CD4-positive, alpha-beta T cell (primary cell): ENCODE measurements around the gene TBATA. TPM values are rescaled to one million over a fixed set of nuclear protein-coding genes. Genes with fewer than 3 reads are reported as not detected.

Experiments used
- ATAC-seq: fragments of 200-7000 bp; cut with Tn5 transposase; one replicate; pipeline ENCODE4 v1.10.0; 2022; ENCODE audit warnings: mild to moderate bottlenecking; ENCODE audit not compliant: poor library complexity
- CTCF ChIA-PET: fragments of 350-600 bp; sonication (Branson Sonifier 250); formaldehyde crosslinking; loops from one replicate; lab custom pipeline; 2021; ENCODE audit warnings: antibody characterized with exemption, inconsistent platforms; lab: Charles Lee
- POLR2A ChIA-PET: fragments of 350-600 bp; sonication (Branson Sonifier 250); formaldehyde crosslinking; loops from one replicate; lab custom pipeline; 2021; ENCODE audit warnings: antibody characterized with exemption, inconsistent platforms; lab: Charles Lee
- DNase-seq, 14 experiments: peaks; one replicate each; pipeline ENCODE4 v3.0.0-alpha.2; 2013 to 2020; ENCODE audit warnings: mixed read lengths in 2 of 14
- H3K27ac ChIP-seq, 2 donors: one replicate each; pipeline versions ENCODE4 v1.5.1 to v1.7.0; 2013; ENCODE audit warnings: low read length in 2 of 2, low read depth in 1 of 2, mild to moderate bottlenecking in 1 of 2
- H3K27me3 ChIP-seq, 2 experiments: 1 replicate in 1 of 2; 2 replicates in 1 of 2; pipeline versions ENCODE4 v1.6.1 to v1.7.0; 2013; ENCODE audit warnings: low read length in 2 of 2, control low read depth in 1 of 2, mild to moderate bottlenecking in 1 of 2, moderate library complexity in 1 of 2; ENCODE audit not compliant: insufficient read depth in 2 of 2, control insufficient read depth in 1 of 2
- H3K36me3 ChIP-seq: one replicate; pipeline ENCODE4 v1.6.1; 2013; ENCODE audit warnings: low read length, control low read depth; ENCODE audit not compliant: insufficient read depth
- H3K4me1 ChIP-seq: one replicate; pipeline ENCODE4 v1.6.1; 2013; ENCODE audit warnings: low read length, control low read depth; ENCODE audit not compliant: insufficient read depth
- H3K4me3 ChIP-seq: one replicate; pipeline ENCODE4 v1.5.1; 2013; ENCODE audit warnings: mild to moderate bottlenecking, low read length, moderate library complexity
- H3K9me3 ChIP-seq, 2 experiments: 1 replicate in 1 of 2; 2 replicates in 1 of 2; pipeline versions ENCODE4 v1.6.1 to v1.7.0; 2013; ENCODE audit warnings: low read length in 2 of 2, mild to moderate bottlenecking in 2 of 2, control low read depth in 1 of 2, moderate library complexity in 1 of 2; ENCODE audit not compliant: control insufficient read depth in 1 of 2, insufficient read depth in 1 of 2
- H3K27ac Mint-ChIP-seq: one replicate; pipeline ENCODE4 v1.8.0; 2020; ENCODE audit warnings: mixed read lengths
- H3K27me3 Mint-ChIP-seq: one replicate; pipeline ENCODE4 v1.8.0; 2021; ENCODE audit warnings: mixed read lengths
- H3K36me3 Mint-ChIP-seq: one replicate; pipeline ENCODE4 v1.8.0; 2021; ENCODE audit warnings: low read depth, mixed read lengths
- H3K4me1 Mint-ChIP-seq: one replicate; pipeline ENCODE4 v1.8.0; 2021; ENCODE audit warnings: low read depth, mixed read lengths
- H3K4me3 Mint-ChIP-seq: one replicate; pipeline ENCODE4 v1.8.0; 2020; ENCODE audit warnings: mild to moderate bottlenecking, mixed read lengths
- H3K9me3 Mint-ChIP-seq: one replicate; pipeline ENCODE4 v1.8.0; 2020; ENCODE audit warnings: mixed read lengths
- intact Hi-C, 2 experiments: fragments of 100-400 bp; cut with DNase I in 1 of 2; cut with micrococcal nuclease in 1 of 2; formaldehyde crosslinking; loops; one replicate each; pipeline versions ENCODE4 v1.15.1 to v1.9.0; 2023 to 2025; cut with DNase I, micrococcal nuclease
- total RNA-seq, 174 experiments: library from RNA in 2 of 174; stranded (reverse) in 2 of 174; gene quantifications; one replicate each; pipeline ENCODE4 v1.2.3 and lab custom pipeline; 2021 to 2026
- TF ChIP-seq, protein P1 (sequence below): fragments of 200-600 bp; IDR thresholded peaks from one replicate; pipeline ENCODE4 v1.8.0; 2022; ENCODE audit warnings: antibody characterized with exemption, mild to moderate bottlenecking

Gene TBATA
- total RNA-seq, 2 experiments from 2014 or later = not detected

DNA sequence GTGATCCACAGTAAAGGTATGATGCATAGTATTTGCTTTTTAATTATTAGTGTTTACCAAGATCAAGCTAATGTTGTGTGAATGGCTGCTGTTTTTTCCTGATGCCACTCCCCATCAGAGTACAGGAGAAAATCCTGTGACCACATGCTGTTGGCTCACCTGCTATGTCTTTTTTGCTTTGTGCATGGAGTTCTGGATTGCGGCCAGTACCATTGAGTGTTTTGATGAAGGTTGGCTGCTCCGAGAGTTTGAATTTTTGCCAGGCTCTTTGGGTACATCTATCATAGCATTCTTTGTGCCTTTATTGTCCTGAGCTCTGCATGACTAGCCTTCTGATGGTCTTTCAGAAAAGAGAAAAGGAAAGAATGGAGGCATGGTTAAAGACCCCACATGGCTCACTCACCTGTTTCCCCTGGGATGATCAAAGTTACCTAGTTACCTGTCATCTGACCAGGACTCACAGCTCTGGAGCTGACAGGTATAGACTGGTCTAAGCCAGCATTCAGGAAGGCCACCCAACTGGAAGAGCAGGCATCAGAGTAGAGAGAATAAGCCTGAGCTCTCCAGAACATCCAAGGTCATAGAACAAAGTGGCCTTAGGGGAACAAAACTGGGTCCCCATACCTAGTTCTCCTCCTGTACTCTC is 18.7 kb upstream of the TBATA start:
- no peaks in the 10 kb centered on the region for H3K36me3 Mint-ChIP-seq
- Histone ChIP-seq H3K9me3 (no peaks in the 10 kb centered on the region), H3K4me1 (no peaks in the 10 kb centered on the region), H3K4me3 (no peak overlapping the region), H3K27ac (no peak overlapping the region), H3K27me3 (no peaks in the 10 kb centered on the region), H3K36me3 (no peaks in the 10 kb centered on the region)
- TF ChIP-seq, protein P1, sequence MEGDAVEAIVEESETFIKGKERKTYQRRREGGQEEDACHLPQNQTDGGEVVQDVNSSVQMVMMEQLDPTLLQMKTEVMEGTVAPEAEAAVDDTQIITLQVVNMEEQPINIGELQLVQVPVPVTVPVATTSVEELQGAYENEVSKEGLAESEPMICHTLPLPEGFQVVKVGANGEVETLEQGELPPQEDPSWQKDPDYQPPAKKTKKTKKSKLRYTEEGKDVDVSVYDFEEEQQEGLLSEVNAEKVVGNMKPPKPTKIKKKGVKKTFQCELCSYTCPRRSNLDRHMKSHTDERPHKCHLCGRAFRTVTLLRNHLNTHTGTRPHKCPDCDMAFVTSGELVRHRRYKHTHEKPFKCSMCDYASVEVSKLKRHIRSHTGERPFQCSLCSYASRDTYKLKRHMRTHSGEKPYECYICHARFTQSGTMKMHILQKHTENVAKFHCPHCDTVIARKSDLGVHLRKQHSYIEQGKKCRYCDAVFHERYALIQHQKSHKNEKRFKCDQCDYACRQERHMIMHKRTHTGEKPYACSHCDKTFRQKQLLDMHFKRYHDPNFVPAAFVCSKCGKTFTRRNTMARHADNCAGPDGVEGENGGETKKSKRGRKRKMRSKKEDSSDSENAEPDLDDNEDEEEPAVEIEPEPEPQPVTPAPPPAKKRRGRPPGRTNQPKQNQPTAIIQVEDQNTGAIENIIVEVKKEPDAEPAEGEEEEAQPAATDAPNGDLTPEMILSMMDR = no peak
- DNase-seq (no peak), ATAC-seq (no peak)
- ChIA-PET CTCF (no interaction called here), POLR2A (no interaction called here)
- peaks cover 33% of the 10 kb centered on the region for H3K27me3 Mint-ChIP-seq
- H3K9me3 Mint-ChIP-seq = no peaks in the 10 kb centered on the region
- H3K4me1 Mint-ChIP-seq = no peaks in the 10 kb centered on the region
- no peak overlapping the region for H3K4me3 Mint-ChIP-seq
- H3K27ac Mint-ChIP-seq = no peak overlapping the region
- intact Hi-C loops = no loop called here

DNA sequence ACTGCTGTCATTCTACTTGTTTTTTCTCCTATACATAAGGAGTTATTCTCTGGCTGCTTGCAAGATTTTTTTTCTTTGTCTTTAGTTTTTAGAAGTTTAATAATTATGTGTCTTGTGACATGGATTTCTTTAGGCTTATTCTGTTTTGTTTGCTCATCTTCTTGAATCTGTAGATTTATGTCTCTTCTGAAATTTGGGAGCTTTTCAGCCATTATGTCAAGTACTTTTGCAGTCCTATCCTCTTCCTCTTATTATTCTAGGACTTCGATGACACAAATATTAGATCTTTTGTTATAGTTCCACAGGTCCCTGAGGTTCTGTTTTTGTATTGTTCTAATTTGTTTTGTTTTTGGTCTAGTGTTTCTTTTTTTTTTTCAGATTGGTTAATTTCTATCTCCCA is 16.7 kb upstream of the TBATA start:
- Mint-ChIP-seq H3K27me3 (peaks cover 44% of the 10 kb centered on the region), H3K4me3 (no peak overlapping the region), H3K36me3 (no peaks in the 10 kb centered on the region), H3K27ac (no peak overlapping the region), H3K4me1 (no peaks in the 10 kb centered on the region), H3K9me3 (peaks cover 2% of the 10 kb centered on the region)
- ChIA-PET POLR2A (no interaction called here), CTCF (no interaction called here)
- intact Hi-C loops = no loop called here
- Histone ChIP-seq H3K4me3 (no peak overlapping the region), H3K27ac (no peak overlapping the region), H3K9me3 (no peaks in the 10 kb centered on the region), H3K4me1 (no peaks in the 10 kb centered on the region), H3K36me3 (no peaks in the 10 kb centered on the region), H3K27me3 (no peaks in the 10 kb centered on the region)
- no peak for DNase-seq
- TF ChIP-seq, protein P1 = no peak
- ATAC-seq = no peak

DNA sequence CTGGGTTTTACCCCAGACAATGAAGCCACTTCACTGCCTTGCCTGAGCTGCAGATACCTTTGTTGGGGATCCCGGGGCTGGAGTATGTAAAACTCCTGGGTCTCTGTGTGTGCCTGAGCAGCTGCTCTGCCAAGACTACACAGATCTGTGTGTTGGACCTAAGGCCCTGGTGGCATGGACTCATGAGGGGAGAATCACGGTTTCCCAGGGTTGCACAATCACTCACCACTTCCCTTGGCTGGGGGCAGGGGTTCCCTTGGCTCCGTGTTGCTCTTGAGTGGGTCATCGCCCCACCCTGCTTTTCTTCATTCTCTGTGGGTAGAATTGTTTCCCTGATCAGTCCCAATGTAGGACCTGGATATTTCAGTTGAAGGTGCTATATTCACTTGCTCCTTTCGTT is 13.9 kb upstream of the TBATA start:
- Mint-ChIP-seq H3K27ac (no peak overlapping the region), H3K36me3 (no peaks in the 10 kb centered on the region), H3K4me1 (no peaks in the 10 kb centered on the region), H3K9me3 (peaks cover 6% of the 10 kb centered on the region), H3K27me3 (peaks cover 48% of the 10 kb centered on the region), H3K4me3 (no peak overlapping the region)
- no peaks in the 10 kb centered on the region for H3K9me3 ChIP-seq
- POLR2A ChIA-PET = no interaction called here
- no peak overlapping the region for H3K4me3 ChIP-seq
- no peak for DNase-seq
- no peak overlapping the region for H3K27ac ChIP-seq
- H3K27me3 ChIP-seq = no peaks in the 10 kb centered on the region
- no peaks in the 10 kb centered on the region for H3K36me3 ChIP-seq
- TF ChIP-seq, protein P1 = no peak
- no peak for ATAC-seq
- CTCF ChIA-PET = no interaction called here
- H3K4me1 ChIP-seq = no peaks in the 10 kb centered on the region
- intact Hi-C loops = no loop called here
